GM10266 (cell line): ENCODE data around the gene IRX5.

Experiments
- DNase-seq: peaks from one replicate; pipeline ENCODE4 v3.0.0; 2012; ENCODE audit errors: extremely low spot score
- CTCF ChIP-seq: IDR thresholded peaks from 2 replicates; pipeline ENCODE4 v1.5.1; 2012; ENCODE audit warnings: mild to moderate bottlenecking, low read depth; ENCODE audit not compliant: control insufficient read depth, insufficient read depth; ENCODE audit errors: missing control alignments

The IRX5 gene

GRCh38 chr16:54965464-54965863, 34.8 kb downstream of the IRX5 start:
- TF ChIP-seq CTCF = no peak
- no peak for DNase-seq

- no peak for DNase-seq
- no peak for TF ChIP-seq CTCF
Observed at GRCh38 chr16:54968011-54968410, 37.3 kb downstream of the IRX5 start.

- DNase-seq = no peak
- no peak for TF ChIP-seq CTCF
Observed at GRCh38 chr16:54968784-54969183, 38.1 kb downstream of the IRX5 start.

- no peak for DNase-seq
- TF ChIP-seq CTCF = no peak
Observed at GRCh38 chr16:54970016-54970415, 39.4 kb downstream of the IRX5 start.

DNA sequence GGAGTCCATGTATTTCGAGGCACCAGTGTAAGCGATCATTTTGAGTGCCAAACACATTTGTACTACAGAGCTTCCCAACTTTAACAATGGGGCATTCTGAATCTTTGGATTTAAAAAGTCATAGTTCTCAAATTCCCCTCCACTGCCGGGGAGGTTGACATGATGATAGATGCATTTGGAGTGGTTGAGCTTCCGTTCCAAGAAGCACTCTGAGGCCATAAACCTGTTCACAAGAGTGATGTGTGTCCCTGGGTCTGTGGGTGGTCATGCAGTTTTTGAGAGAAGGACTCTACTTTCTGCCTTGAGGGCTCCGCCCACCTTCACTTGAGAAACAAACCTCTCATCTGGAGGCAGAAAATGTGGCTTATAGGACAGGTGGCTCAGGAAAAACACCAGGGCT, 43.7 kb downstream of the IRX5 start:
- no peak for TF ChIP-seq CTCF
- no peak for DNase-seq

- TF ChIP-seq CTCF = no peak
- DNase-seq = no peak
Observed at GRCh38 chr16:54976651-54977200, 46.1 kb downstream of the IRX5 start.

- DNase-seq = no peak
- TF ChIP-seq CTCF = no peak
Observed at GRCh38 chr16:54977211-54977610, 46.5 kb downstream of the IRX5 start.
